Activated naive CD8-positive, alpha-beta T cell treated with anti-CD3 and anti-CD28 coated beads for 36 hours (primary cell): ENCODE data around the gene KIF1A. TPM values are rescaled to one million over a fixed set of nuclear protein-coding genes. Genes with fewer than 3 reads are reported as not detected.
"Not testable (repeated sequence)": the region's sequence is repeated elsewhere in the genome, so short reads cannot be mapped to it uniquely, and the experiment has no call there.

ENCODE experiments used
- DNase-seq: peaks from one replicate; pipeline ENCODE4 v3.0.0; 2021
- H3K27ac Mint-ChIP-seq: one replicate; pipeline ENCODE4 v1.8.0; 2022; ENCODE audit warnings: mild to moderate bottlenecking, moderate library complexity, mixed read lengths
- H3K27me3 Mint-ChIP-seq: one replicate; pipeline ENCODE4 v1.8.0; 2022; ENCODE audit warnings: mild to moderate bottlenecking, mixed read lengths
- H3K36me3 Mint-ChIP-seq: one replicate; pipeline ENCODE4 v1.8.0; 2021; ENCODE audit warnings: mild to moderate bottlenecking, mixed read lengths
- H3K4me1 Mint-ChIP-seq: one replicate; pipeline ENCODE4 v1.8.0; 2021; ENCODE audit warnings: mixed read lengths
- H3K4me3 Mint-ChIP-seq: one replicate; pipeline ENCODE4 v1.8.0; 2022; ENCODE audit warnings: mild to moderate bottlenecking, moderate library complexity, mixed read lengths
- H3K9me3 Mint-ChIP-seq: one replicate; pipeline ENCODE4 v1.8.0; 2022; ENCODE audit warnings: mixed read lengths
- total RNA-seq, 2 experiments: library from RNA; stranded (reverse); gene quantifications; one replicate each; pipeline ENCODE4 v1.2.3, GENCODE V29; 2021

KIF1A gene
- total RNA-seq, 2 experiments from 2014 or later, result 7.7 to 8.2 TPM

GRCh38 chr2:240782886-240783818 lies 36.9 kb downstream of the KIF1A start:
- Mint-ChIP-seq H3K27ac (no peak overlapping the region), H3K4me1 (no peaks in the 10 kb centered on the region), H3K27me3 (no peaks in the 10 kb centered on the region), H3K9me3 (no peaks in the 10 kb centered on the region), H3K4me3 (no peak overlapping the region), H3K36me3 (no peaks in the 10 kb centered on the region)
- DNase-seq, result no peak

GRCh38 chr2:240782221-240782885 lies 37.7 kb downstream of the KIF1A start:
- Mint-ChIP-seq H3K9me3 (no peaks in the 10 kb centered on the region), H3K4me3 (no peak overlapping the region), H3K27me3 (no peaks in the 10 kb centered on the region), H3K27ac (no peak overlapping the region), H3K36me3 (no peaks in the 10 kb centered on the region), H3K4me1 (no peaks in the 10 kb centered on the region)
- no peak for DNase-seq

- Mint-ChIP-seq H3K4me1 (no peaks in the 10 kb centered on the region), H3K27me3 (no peaks in the 10 kb centered on the region), H3K9me3 (no peaks in the 10 kb centered on the region), H3K4me3 (no peak overlapping the region), H3K27ac (no peak overlapping the region), H3K36me3 (no peaks in the 10 kb centered on the region)
- no peak for DNase-seq
Measured at GRCh38 chr2:240781471-240782220, 38.4 kb downstream of the KIF1A start.

- Mint-ChIP-seq H3K4me3 (no peak overlapping the region), H3K4me1 (no peaks in the 10 kb centered on the region), H3K27ac (no peak overlapping the region), H3K9me3 (no peaks in the 10 kb centered on the region), H3K27me3 (no peaks in the 10 kb centered on the region), H3K36me3 (no peaks in the 10 kb centered on the region)
- no peak for DNase-seq
Measured at GRCh38 chr2:240780023-240780700, 39.9 kb downstream of the KIF1A start.

- H3K27me3 Mint-ChIP-seq, H3K9me3 Mint-ChIP-seq, DNase-seq, H3K36me3 Mint-ChIP-seq, H3K4me3 Mint-ChIP-seq, H3K27ac Mint-ChIP-seq, H3K4me1 Mint-ChIP-seq: not testable (repeated sequence)
Measured at GRCh38 chr2:240779250-240779832, 40.7 kb downstream of the KIF1A start.

GRCh38 chr2:240778426-240778825 lies 41.6 kb downstream of the KIF1A start:
- no peaks in the 10 kb centered on the region for H3K4me1 Mint-ChIP-seq

GRCh38 chr2:240777456-240778212 lies 42.4 kb downstream of the KIF1A start:
- H3K9me3 Mint-ChIP-seq, result no peaks in the 10 kb centered on the region
- DNase-seq, result no peak
- no peaks in the 10 kb centered on the region for H3K4me1 Mint-ChIP-seq
- no peaks in the 10 kb centered on the region for H3K36me3 Mint-ChIP-seq
- H3K27ac Mint-ChIP-seq, result no peak overlapping the region
- no peak overlapping the region for H3K4me3 Mint-ChIP-seq
- no peaks in the 10 kb centered on the region for H3K27me3 Mint-ChIP-seq

More at GRCh38 chr2:240778426-240778825, 41.6 kb downstream of the KIF1A start:
- H3K36me3 Mint-ChIP-seq, result no peaks in the 10 kb centered on the region
- H3K4me3 Mint-ChIP-seq, result no peak overlapping the region
- no peaks in the 10 kb centered on the region for H3K27me3 Mint-ChIP-seq
- no peak for DNase-seq
- H3K27ac Mint-ChIP-seq, result no peak overlapping the region
- H3K9me3 Mint-ChIP-seq, result no peaks in the 10 kb centered on the region

GRCh38 chr2:240775905-240776304 lies 44.1 kb downstream of the KIF1A start:
- Mint-ChIP-seq H3K27ac (no peak overlapping the region), H3K36me3 (no peaks in the 10 kb centered on the region), H3K4me1 (no peaks in the 10 kb centered on the region), H3K4me3 (no peak overlapping the region), H3K27me3 (no peaks in the 10 kb centered on the region), H3K9me3 (no peaks in the 10 kb centered on the region)
- DNase-seq, result no peak

- Mint-ChIP-seq H3K9me3 (no peaks in the 10 kb centered on the region), H3K27ac (no peak overlapping the region), H3K4me3 (no peak overlapping the region), H3K4me1 (no peaks in the 10 kb centered on the region), H3K36me3 (no peaks in the 10 kb centered on the region), H3K27me3 (no peaks in the 10 kb centered on the region)
- DNase-seq, result no peak
Measured at GRCh38 chr2:240774856-240775255, 45.2 kb downstream of the KIF1A start.

GRCh38 chr2:240769096-240769495 lies 50.9 kb downstream of the KIF1A start:
- Mint-ChIP-seq H3K27ac (no peak overlapping the region), H3K9me3 (no peaks in the 10 kb centered on the region), H3K4me3 (no peak overlapping the region), H3K27me3 (no peaks in the 10 kb centered on the region), H3K4me1 (no peaks in the 10 kb centered on the region), H3K36me3 (no peaks in the 10 kb centered on the region)
- DNase-seq, result no peak

GRCh38 chr2:240768216-240768615 lies 51.8 kb downstream of the KIF1A start:
- Mint-ChIP-seq H3K4me3 (no peak overlapping the region), H3K4me1 (no peaks in the 10 kb centered on the region), H3K27me3 (no peaks in the 10 kb centered on the region), H3K9me3 (no peaks in the 10 kb centered on the region), H3K36me3 (no peaks in the 10 kb centered on the region), H3K27ac (no peak overlapping the region)
- no peak for DNase-seq

- Mint-ChIP-seq H3K4me3 (no peak overlapping the region), H3K4me1 (no peaks in the 10 kb centered on the region), H3K27ac (no peak overlapping the region), H3K9me3 (no peaks in the 10 kb centered on the region), H3K27me3 (no peaks in the 10 kb centered on the region), H3K36me3 (no peaks in the 10 kb centered on the region)
- DNase-seq, result no peak
Measured at GRCh38 chr2:240767341-240767740, 52.7 kb downstream of the KIF1A start.

GRCh38 chr2:240766072-240766471 lies 53.9 kb downstream of the KIF1A start:
- DNase-seq, result no peak
- H3K27ac Mint-ChIP-seq, result no peak overlapping the region
- H3K4me1 Mint-ChIP-seq, result no peaks in the 10 kb centered on the region
- H3K4me3 Mint-ChIP-seq, result no peak overlapping the region
- H3K36me3 Mint-ChIP-seq, result no peaks in the 10 kb centered on the region
- H3K27me3 Mint-ChIP-seq, result no peaks in the 10 kb centered on the region
- H3K9me3 Mint-ChIP-seq, result no peaks in the 10 kb centered on the region

GRCh38 chr2:240765007-240765406 lies 55.0 kb downstream of the KIF1A start:
- H3K9me3 Mint-ChIP-seq, result no peaks in the 10 kb centered on the region
- no peak overlapping the region for H3K27ac Mint-ChIP-seq
- H3K27me3 Mint-ChIP-seq, result no peaks in the 10 kb centered on the region
- H3K4me1 Mint-ChIP-seq, result no peaks in the 10 kb centered on the region
- H3K4me3 Mint-ChIP-seq, result no peak overlapping the region
- DNase-seq, result no peak
- no peaks in the 10 kb centered on the region for H3K36me3 Mint-ChIP-seq
